Measurements from ENCODE around the gene EXOC2.

The EXOC2 gene

DNA sequence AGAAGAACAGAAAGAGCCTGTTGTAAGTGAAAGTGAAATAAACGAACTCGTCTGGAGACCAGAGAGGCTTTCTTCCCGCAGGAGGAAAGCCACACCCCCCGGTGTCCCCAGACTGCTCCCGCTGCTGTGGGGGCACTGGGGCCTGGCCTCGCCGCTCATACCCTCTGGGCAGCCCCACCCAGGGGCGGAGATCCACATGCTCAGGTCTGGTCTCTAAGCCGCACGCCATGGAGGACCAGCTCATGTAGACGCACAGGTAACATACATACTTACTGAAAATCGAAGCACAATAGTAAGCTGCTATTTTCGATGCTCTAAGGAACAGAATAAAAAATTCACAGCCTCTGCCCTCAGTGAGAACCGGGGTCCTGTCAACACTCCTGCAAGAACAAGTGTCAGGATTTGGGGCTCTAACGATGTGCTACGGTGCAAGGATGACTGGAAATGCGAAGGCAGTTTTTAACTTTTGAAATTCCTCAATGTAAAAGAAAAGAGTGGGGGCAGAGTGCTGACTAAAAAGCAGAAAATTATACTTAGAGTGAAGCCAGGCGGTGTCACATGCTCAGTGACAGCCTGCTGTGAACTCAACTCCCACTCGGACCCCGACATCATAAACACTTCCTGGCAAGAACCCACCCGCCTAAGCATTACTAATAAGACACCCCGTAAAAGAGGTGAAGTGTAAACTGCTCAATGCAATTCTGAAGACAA is 190.9 kb downstream of the EXOC2 start:
- no peaks in the 10 kb centered on the region for H3K4me1 ChIP-seq (ENCODE audit: insufficient read depth, low read length)
- no peaks in the 10 kb centered on the region for H3K27me3 ChIP-seq (ENCODE audit: control insufficient read depth in 1 of 2, insufficient read depth in 2 of 2, low read length in 2 of 2)
- no peaks in the 10 kb centered on the region for H3K9me3 ChIP-seq (ENCODE audit: low read length)
- H3K36me3 ChIP-seq (ENCODE audit: insufficient read depth, low read length): peaks cover 23% of the 10 kb centered on the region
- H3K27ac ChIP-seq (ENCODE audit: low read depth, low read length): no peak overlapping the region
- no peak overlapping the region for H3K4me3 ChIP-seq (ENCODE audit: low read depth in 1 of 2, low read length in 2 of 2)
- H3K9ac ChIP-seq (ENCODE audit: low read length): no peak overlapping the region

DNA sequence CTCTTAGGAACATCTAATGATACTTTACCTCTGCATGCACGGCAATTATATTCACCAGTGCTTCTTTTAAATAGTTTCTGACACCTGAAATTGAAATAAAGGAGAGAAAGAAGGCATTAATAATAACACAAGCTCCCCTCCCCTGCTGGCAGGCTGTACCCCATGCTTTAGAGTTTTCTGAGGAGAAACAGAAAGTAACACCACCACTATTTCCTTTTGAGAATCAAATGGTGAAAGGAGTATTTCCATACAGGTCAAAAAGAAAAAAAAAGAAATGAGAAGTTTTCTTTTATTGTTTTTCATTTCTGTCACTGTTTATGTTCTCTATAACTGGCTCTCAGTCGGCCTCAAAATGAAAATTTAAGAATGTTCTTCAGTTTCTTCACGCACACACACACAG is 193.3 kb downstream of the EXOC2 start:
- H3K27me3 ChIP-seq (ENCODE audit: control insufficient read depth in 1 of 2, insufficient read depth in 2 of 2, low read length in 2 of 2): no peaks in the 10 kb centered on the region
- no peak overlapping the region for H3K27ac ChIP-seq (ENCODE audit: low read depth, low read length)
- H3K4me1 ChIP-seq (ENCODE audit: insufficient read depth, low read length): no peaks in the 10 kb centered on the region
- peaks cover 27% of the 10 kb centered on the region for H3K36me3 ChIP-seq (ENCODE audit: insufficient read depth, low read length)
- H3K4me3 ChIP-seq (ENCODE audit: low read depth in 1 of 2, low read length in 2 of 2): no peak overlapping the region
- H3K9me3 ChIP-seq (ENCODE audit: low read length): no peaks in the 10 kb centered on the region
- no peak overlapping the region for H3K9ac ChIP-seq (ENCODE audit: low read length)

DNA sequence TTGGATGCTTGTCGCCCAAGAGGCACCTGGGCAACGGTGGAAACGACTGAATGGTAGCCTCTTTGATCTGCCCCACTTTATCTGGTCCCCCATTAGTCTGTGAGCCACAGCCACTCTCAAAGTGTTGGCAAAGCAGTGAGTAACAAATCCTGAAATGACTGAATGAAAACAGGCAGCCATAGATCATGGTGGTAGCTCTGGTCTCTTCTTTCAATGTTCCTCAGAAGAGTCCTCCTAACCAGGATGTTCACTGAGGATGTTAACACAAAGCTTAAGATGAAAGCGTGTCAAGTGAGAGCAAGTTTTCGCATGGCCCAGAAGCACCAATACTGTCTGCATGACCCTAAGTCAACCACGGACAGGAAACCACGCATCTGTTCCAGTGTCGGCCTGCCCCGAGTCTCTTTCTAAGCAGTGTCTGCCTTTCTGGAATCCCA is 194.1 kb downstream of the EXOC2 start:
- no peak overlapping the region for H3K27ac ChIP-seq (ENCODE audit: low read depth, low read length)
- no peak overlapping the region for H3K4me3 ChIP-seq (ENCODE audit: low read depth in 1 of 2, low read length in 2 of 2)
- no peaks in the 10 kb centered on the region for H3K27me3 ChIP-seq (ENCODE audit: control insufficient read depth in 1 of 2, insufficient read depth in 2 of 2, low read length in 2 of 2)
- H3K9ac ChIP-seq (ENCODE audit: low read length): no peak overlapping the region
- H3K9me3 ChIP-seq (ENCODE audit: low read length): no peaks in the 10 kb centered on the region
- H3K36me3 ChIP-seq (ENCODE audit: insufficient read depth, low read length): peaks cover 31% of the 10 kb centered on the region
- no peaks in the 10 kb centered on the region for H3K4me1 ChIP-seq (ENCODE audit: insufficient read depth, low read length)

DNA sequence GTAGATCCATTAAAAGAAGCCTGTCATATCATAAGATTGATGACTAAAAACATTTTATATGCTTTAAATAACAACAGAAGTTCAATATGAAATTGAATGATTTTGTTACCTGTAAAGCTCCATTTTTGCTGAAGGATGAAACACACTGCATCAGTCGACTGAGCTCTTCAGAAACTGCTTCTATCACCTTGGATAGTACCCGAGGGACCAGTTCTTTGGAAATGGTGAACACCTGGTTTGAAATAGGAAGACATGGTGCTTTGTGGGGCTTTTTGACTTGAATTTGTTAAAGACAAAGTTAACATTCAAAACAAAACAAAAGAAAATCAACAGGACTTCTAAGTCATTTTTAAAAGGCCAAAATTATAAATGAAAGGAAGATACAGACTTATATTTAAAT is 195.7 kb downstream of the EXOC2 start:
- no peak overlapping the region for H3K4me3 ChIP-seq (ENCODE audit: low read depth in 1 of 2, low read length in 2 of 2)
- H3K36me3 ChIP-seq (ENCODE audit: insufficient read depth, low read length): peaks cover 34% of the 10 kb centered on the region
- no peak overlapping the region for H3K9ac ChIP-seq (ENCODE audit: low read length)
- H3K9me3 ChIP-seq (ENCODE audit: low read length): no peaks in the 10 kb centered on the region
- H3K27ac ChIP-seq (ENCODE audit: low read depth, low read length): no peak overlapping the region
- H3K4me1 ChIP-seq (ENCODE audit: insufficient read depth, low read length): no peaks in the 10 kb centered on the region
- no peaks in the 10 kb centered on the region for H3K27me3 ChIP-seq (ENCODE audit: control insufficient read depth in 1 of 2, insufficient read depth in 2 of 2, low read length in 2 of 2)

DNA sequence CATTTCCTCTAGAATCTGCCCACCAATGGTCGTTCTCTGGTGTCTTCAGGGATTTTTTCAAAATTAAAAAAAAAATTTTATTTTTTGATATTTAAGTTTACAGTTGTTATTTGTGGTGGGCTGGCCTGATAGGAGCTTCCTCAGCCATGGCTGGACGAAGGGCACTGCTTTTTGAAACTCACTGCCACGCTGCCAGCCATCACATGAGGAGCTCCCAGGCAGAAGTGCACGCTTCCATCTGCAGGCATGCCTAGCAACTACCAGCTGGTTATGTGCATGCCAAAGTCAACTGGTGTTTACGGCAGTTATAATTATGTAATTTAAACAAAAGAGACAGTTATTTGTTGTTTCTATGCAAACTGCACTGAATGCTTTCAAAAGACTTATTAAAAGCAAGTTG is 196.3 kb downstream of the EXOC2 start:
- no peak overlapping the region for H3K27ac ChIP-seq (ENCODE audit: low read depth, low read length)
- no peaks in the 10 kb centered on the region for H3K27me3 ChIP-seq (ENCODE audit: control insufficient read depth in 1 of 2, insufficient read depth in 2 of 2, low read length in 2 of 2)
- H3K4me1 ChIP-seq (ENCODE audit: insufficient read depth, low read length): no peaks in the 10 kb centered on the region
- no peak overlapping the region for H3K9ac ChIP-seq (ENCODE audit: low read length)
- no peak overlapping the region for H3K4me3 ChIP-seq (ENCODE audit: low read depth in 1 of 2, low read length in 2 of 2)
- H3K9me3 ChIP-seq (ENCODE audit: low read length): no peaks in the 10 kb centered on the region
- H3K36me3 ChIP-seq (ENCODE audit: insufficient read depth, low read length): peaks cover 34% of the 10 kb centered on the region

DNA sequence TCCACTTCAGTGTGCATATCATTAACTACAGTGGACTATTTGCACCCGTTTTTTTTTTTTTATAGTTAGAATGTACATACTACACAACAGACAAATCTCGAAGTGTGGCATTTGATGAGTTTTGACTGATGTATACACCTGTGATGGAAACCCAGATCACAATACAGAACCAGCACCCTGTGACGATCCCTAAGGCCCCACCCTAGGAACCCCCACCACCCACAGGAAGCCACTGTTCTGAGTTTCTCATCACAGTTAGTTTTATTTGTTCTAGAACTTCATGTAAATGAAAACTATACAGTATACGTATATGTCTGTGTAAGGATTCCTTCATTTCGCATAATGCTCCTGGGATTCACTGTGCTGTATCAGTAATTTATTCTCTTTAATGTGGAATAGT is 198.5 kb downstream of the EXOC2 start:
- Histone ChIP-seq H3K27ac (ENCODE audit: low read depth, low read length) (no peak overlapping the region), H3K4me3 (ENCODE audit: low read depth in 1 of 2, low read length in 2 of 2) (no peak overlapping the region), H3K36me3 (ENCODE audit: insufficient read depth, low read length) (peaks cover 48% of the 10 kb centered on the region), H3K9ac (ENCODE audit: low read length) (no peak overlapping the region), H3K9me3 (ENCODE audit: low read length) (no peaks in the 10 kb centered on the region), H3K27me3 (ENCODE audit: control insufficient read depth in 1 of 2, insufficient read depth in 2 of 2, low read length in 2 of 2) (no peaks in the 10 kb centered on the region), H3K4me1 (ENCODE audit: insufficient read depth, low read length) (no peaks in the 10 kb centered on the region)

DNA sequence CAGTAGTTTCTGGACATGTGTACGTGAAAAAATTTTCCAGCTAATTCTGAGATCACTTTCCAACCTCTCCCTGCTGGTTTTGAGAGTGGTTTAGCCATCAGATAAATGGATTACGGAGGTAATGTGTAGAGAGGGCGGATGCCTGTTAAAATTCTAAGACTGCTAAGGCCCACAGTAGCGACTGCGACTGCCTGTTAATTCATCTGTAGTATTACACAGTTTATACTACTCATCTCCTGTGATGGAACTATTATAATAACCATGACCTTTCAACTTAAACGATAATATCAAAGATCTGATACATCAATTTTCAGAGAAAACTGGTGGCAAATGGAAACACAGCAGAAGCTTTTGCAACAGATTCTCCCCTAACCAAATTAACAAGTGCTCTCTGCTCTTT is 199.1 kb downstream of the EXOC2 start:
- no peaks in the 10 kb centered on the region for H3K27me3 ChIP-seq (ENCODE audit: control insufficient read depth in 1 of 2, insufficient read depth in 2 of 2, low read length in 2 of 2)
- no peak overlapping the region for H3K9ac ChIP-seq (ENCODE audit: low read length)
- H3K27ac ChIP-seq (ENCODE audit: low read depth, low read length): no peak overlapping the region
- no peak overlapping the region for H3K4me3 ChIP-seq (ENCODE audit: low read depth in 1 of 2, low read length in 2 of 2)
- H3K36me3 ChIP-seq (ENCODE audit: insufficient read depth, low read length): peaks cover 47% of the 10 kb centered on the region
- no peaks in the 10 kb centered on the region for H3K4me1 ChIP-seq (ENCODE audit: insufficient read depth, low read length)
- no peaks in the 10 kb centered on the region for H3K9me3 ChIP-seq (ENCODE audit: low read length)

DNA sequence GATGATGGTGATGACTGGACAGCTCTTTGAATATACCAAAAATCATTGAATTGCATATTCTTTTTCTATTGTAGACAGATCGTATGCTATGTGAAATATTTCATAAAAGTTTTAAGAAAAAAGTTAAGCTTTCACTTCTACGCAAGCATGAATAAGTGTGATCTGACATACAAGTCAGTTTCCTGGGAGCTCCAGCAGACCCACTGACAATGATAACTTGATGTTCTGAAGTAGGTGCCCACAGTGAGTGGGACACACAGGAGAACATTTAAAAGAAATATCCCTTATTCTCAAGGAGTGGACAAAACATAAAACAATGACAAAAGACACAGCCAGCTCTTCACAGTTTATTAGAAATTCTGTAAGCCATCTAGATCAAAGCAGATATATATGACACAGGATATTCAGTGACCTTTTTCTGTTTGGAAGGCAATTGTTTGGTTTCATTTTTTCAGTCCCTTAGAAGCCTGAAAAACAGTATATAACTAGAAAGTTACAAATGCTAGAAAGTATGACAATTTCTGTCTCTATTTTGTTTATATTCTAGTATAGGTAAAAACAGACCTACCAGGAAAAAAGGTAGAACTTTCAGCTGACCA is 200.0 kb downstream of the EXOC2 start:
- no peak overlapping the region for H3K27ac ChIP-seq (ENCODE audit: low read depth, low read length)
- no peak overlapping the region for H3K4me3 ChIP-seq (ENCODE audit: low read depth in 1 of 2, low read length in 2 of 2)
- H3K27me3 ChIP-seq (ENCODE audit: control insufficient read depth in 1 of 2, insufficient read depth in 2 of 2, low read length in 2 of 2): no peaks in the 10 kb centered on the region
- H3K4me1 ChIP-seq (ENCODE audit: insufficient read depth, low read length): no peaks in the 10 kb centered on the region
- peaks cover 50% of the 10 kb centered on the region for H3K36me3 ChIP-seq (ENCODE audit: insufficient read depth, low read length)
- no peak overlapping the region for H3K9ac ChIP-seq (ENCODE audit: low read length)
- H3K9me3 ChIP-seq (ENCODE audit: low read length): no peaks in the 10 kb centered on the region

DNA sequence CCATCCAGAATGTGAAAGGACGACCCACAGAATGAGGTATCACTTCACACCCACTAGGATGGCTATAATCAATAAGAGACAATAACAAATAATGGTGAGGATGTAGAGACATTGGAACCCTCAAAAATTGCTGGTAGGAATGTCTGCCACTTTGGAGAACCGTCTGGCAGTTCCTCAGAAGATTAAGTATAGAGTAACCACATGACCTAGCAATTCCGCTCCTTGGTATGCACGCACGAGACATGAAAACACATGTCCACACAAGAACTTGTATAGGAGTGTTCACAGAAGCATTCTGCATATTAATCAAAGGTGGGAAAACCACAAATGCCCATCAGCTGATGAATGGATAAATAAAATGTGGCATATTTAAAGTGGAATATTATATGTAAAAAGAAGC is 200.8 kb downstream of the EXOC2 start:
- Histone ChIP-seq H3K27me3 (ENCODE audit: control insufficient read depth in 1 of 2, insufficient read depth in 2 of 2, low read length in 2 of 2) (no peaks in the 10 kb centered on the region), H3K27ac (ENCODE audit: low read depth, low read length) (no peak overlapping the region), H3K36me3 (ENCODE audit: insufficient read depth, low read length) (peaks cover 50% of the 10 kb centered on the region), H3K4me3 (ENCODE audit: low read depth in 1 of 2, low read length in 2 of 2) (no peak overlapping the region), H3K9ac (ENCODE audit: low read length) (no peak overlapping the region), H3K9me3 (ENCODE audit: low read length) (no peaks in the 10 kb centered on the region), H3K4me1 (ENCODE audit: insufficient read depth, low read length) (no peaks in the 10 kb centered on the region)

DNA sequence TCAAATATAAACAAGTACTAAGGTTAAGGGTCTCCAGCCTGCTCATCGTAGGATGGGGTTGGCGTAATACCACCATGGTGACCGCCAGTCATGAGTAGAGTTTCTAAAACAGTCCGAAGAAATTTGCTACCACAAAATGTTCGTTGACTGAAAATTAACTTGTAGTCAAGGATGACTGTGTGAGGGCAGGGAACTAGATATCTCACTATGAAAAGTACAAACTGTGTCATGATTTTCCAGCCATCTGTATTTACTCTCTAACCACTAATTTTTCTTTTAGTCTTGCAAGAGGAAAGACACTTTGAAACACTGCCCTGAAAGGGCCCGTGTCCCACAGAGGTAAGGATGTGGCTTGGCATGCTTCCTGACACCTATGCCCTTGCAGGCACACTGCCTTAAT is 201.7 kb downstream of the EXOC2 start:
- Histone ChIP-seq H3K4me1 (ENCODE audit: insufficient read depth, low read length) (no peaks in the 10 kb centered on the region), H3K4me3 (ENCODE audit: low read depth in 1 of 2, low read length in 2 of 2) (no peak overlapping the region), H3K27me3 (ENCODE audit: control insufficient read depth in 1 of 2, insufficient read depth in 2 of 2, low read length in 2 of 2) (no peaks in the 10 kb centered on the region), H3K9ac (ENCODE audit: low read length) (no peak overlapping the region), H3K27ac (ENCODE audit: low read depth, low read length) (no peak overlapping the region), H3K36me3 (ENCODE audit: insufficient read depth, low read length) (peaks cover 44% of the 10 kb centered on the region), H3K9me3 (ENCODE audit: low read length) (no peaks in the 10 kb centered on the region)

DNA sequence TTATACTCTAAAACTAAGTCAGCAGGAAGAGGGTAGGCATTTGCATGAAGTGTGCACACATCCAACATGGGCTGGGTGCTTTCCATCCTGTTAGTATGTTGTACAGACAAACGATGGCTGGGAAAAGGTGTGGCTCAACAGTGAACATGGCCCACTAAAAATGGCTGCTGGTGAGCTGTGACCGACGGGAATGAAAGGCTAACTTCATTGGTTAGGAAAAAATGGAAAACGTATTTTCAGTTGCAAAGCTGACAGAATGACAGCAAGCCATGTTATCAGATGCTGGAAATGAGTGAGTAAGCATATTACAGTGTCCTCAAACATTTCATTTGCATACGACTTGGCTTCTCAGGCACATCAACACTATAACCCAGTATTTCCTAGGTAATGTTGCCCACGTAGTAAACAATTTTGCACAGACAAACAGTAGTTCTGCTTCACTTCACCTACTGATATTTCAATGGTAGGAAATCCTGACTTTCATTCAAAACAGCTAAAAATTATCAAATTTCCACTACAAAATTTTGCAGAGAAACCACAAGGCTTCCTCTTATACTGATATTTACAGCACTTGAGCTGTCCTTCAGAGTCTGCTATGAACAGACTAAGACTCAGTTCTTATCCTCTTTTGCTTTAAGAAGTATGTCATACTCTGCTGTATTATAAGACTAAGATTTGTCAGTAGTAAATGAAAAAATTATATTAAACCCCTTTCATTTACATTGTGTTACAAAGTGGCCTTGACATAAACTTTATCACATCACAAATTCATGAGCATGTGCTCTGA is 202.5 kb downstream of the EXOC2 start:
- H3K4me1 ChIP-seq (ENCODE audit: insufficient read depth, low read length): no peaks in the 10 kb centered on the region
- H3K9ac ChIP-seq (ENCODE audit: low read length): no peak overlapping the region
- no peak overlapping the region for H3K4me3 ChIP-seq (ENCODE audit: low read depth in 1 of 2, low read length in 2 of 2)
- H3K9me3 ChIP-seq (ENCODE audit: low read length): no peaks in the 10 kb centered on the region
- no peaks in the 10 kb centered on the region for H3K27me3 ChIP-seq (ENCODE audit: control insufficient read depth in 1 of 2, insufficient read depth in 2 of 2, low read length in 2 of 2)
- peaks cover 48% of the 10 kb centered on the region for H3K36me3 ChIP-seq (ENCODE audit: insufficient read depth, low read length)
- no peak overlapping the region for H3K27ac ChIP-seq (ENCODE audit: low read depth, low read length)

Measured in muscle layer of colon (tissue), 2 donors.